Muscle layer of duodenum (tissue), 2 donors: ENCODE measurements around the gene ZNF101.

Source experiments
- H3K27ac ChIP-seq: one replicate; pipeline ENCODE4 v1.7.0; 2013; ENCODE audit warnings: mild to moderate bottlenecking, low read length
- H3K27me3 ChIP-seq: one replicate; pipeline ENCODE4 v1.7.0; 2013; ENCODE audit warnings: low read depth, mild to moderate bottlenecking, control low read depth, low read length
- H3K36me3 ChIP-seq, 2 donors: one replicate each; pipeline ENCODE4 v1.7.0; 2013; ENCODE audit warnings: low read length in 2 of 2, control low read depth in 1 of 2, mild to moderate bottlenecking in 1 of 2; ENCODE audit not compliant: insufficient read depth in 2 of 2, control insufficient read depth in 1 of 2
- H3K4me1 ChIP-seq, 2 donors: one replicate each; pipeline ENCODE4 v1.7.0; 2013; ENCODE audit warnings: low read length in 2 of 2, mild to moderate bottlenecking in 2 of 2, control low read depth in 1 of 2, moderate library complexity in 1 of 2; ENCODE audit not compliant: insufficient read depth in 2 of 2, control insufficient read depth in 1 of 2
- H3K4me3 ChIP-seq, 2 donors: one replicate each; pipeline ENCODE4 v1.7.0; 2013; ENCODE audit warnings: low read length in 2 of 2, low read depth in 1 of 2, mild to moderate bottlenecking in 1 of 2
- H3K9me3 ChIP-seq, 2 donors: one replicate each; pipeline ENCODE4 v1.7.0; 2013; ENCODE audit warnings: low read length in 2 of 2, control low read depth in 1 of 2, mild to moderate bottlenecking in 1 of 2; ENCODE audit not compliant: control insufficient read depth in 1 of 2
- donor health status: healthy.

Gene ZNF101

DNA sequence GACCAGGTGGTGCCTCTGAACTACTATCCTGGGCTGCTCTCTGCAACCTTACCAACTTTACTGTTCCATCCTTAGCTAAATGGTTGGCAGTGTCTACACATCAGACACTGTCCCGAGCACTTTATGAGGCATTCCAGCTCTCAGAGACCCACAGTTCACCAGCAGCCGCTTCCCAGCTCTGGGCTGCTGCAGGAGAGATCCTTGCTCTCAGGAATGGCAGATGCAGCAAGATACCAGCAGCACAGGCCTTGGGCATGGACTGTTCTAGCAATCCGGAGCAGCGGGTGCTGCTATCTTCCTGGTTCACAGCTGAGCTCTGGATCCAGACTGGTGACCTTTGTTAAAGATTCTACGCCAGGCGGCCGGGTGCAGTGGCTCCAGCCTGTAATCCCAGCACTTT lies 37.3 kb upstream of the ZNF101 start:
- H3K4me3 ChIP-seq, result no peak overlapping the region
- peaks cover 0 to 16% of the 10 kb centered on the region in 2 donors for H3K4me1 ChIP-seq
- peaks cover 20% of the 10 kb centered on the region in 2 donors for H3K36me3 ChIP-seq
- no peak overlapping the region for H3K27ac ChIP-seq
- no peaks in the 10 kb centered on the region for H3K27me3 ChIP-seq
- H3K9me3 ChIP-seq, result no peaks in the 10 kb centered on the region

DNA sequence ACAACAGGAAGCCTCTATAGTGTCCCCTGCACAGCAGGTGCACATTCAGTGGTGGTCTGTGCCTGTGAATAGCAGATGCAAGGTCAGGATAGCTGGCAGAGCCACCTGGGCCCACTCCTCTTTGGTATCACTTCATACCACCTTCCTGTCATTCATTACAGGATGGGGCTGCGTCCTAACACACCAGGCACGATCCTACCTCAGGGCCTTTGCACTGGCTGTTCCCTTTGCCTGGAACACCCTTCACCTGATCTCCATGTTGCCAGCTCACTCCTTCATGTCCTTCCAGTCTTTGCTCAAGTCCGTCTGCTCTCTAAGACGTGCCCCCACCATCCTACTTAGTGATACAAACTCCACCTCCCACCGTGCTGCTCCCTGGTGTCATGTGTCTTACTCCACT lies 36.0 kb upstream of the ZNF101 start:
- Histone ChIP-seq H3K36me3 (peaks cover 20 to 28% of the 10 kb centered on the region in 2 donors), H3K4me3 (no peak overlapping the region), H3K27ac (no peak overlapping the region), H3K9me3 (no peaks in the 10 kb centered on the region), H3K27me3 (no peaks in the 10 kb centered on the region), H3K4me1 (peaks cover 0 to 11% of the 10 kb centered on the region in 2 donors)

DNA sequence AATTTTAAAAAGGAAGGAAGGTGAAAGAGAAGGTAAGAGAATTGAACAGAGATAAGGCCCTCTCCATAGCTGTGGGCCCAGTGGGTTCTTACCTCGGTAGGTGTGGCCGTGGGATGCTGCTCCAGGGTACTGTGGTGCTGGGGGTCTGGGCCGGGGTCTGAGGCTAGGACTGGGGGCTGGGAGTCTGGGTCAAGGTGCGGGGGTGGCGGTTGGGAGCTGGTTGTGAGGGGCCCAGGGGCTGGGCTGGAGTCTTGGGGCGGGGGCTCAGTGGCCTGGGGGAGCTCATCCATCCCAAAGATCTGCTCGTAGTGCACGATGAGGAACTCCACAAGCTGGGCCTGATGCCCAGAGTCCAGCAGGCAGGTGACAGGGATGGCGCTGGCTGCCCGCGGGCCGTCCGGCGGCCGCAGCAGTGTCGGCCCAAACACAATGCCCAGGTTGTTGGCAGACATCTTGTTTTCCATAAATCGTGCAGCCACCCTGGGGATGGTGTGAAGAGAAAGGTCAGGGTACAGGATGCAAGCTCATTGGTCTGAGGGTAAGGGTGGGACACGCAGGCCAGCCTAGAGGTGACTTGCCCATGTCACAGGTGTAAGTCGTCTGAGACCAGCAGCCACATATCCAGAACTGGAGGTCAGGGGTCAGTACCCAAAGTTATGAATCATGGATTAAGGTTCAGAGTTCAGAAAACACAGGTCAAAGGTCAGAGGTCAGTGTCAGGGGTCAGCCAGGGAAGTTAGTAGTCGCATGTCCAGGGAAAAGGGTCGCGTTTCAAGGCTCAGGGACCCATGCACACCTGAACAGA lies 34.7 kb upstream of the ZNF101 start:
- H3K36me3 ChIP-seq, result peaks cover 20 to 28% of the 10 kb centered on the region in 2 donors
- no peak overlapping the region for H3K27ac ChIP-seq
- no peaks in the 10 kb centered on the region for H3K9me3 ChIP-seq
- no peak overlapping the region for H3K4me3 ChIP-seq
- no peaks in the 10 kb centered on the region for H3K27me3 ChIP-seq
- H3K4me1 ChIP-seq, result no peaks in the 10 kb centered on the region

DNA sequence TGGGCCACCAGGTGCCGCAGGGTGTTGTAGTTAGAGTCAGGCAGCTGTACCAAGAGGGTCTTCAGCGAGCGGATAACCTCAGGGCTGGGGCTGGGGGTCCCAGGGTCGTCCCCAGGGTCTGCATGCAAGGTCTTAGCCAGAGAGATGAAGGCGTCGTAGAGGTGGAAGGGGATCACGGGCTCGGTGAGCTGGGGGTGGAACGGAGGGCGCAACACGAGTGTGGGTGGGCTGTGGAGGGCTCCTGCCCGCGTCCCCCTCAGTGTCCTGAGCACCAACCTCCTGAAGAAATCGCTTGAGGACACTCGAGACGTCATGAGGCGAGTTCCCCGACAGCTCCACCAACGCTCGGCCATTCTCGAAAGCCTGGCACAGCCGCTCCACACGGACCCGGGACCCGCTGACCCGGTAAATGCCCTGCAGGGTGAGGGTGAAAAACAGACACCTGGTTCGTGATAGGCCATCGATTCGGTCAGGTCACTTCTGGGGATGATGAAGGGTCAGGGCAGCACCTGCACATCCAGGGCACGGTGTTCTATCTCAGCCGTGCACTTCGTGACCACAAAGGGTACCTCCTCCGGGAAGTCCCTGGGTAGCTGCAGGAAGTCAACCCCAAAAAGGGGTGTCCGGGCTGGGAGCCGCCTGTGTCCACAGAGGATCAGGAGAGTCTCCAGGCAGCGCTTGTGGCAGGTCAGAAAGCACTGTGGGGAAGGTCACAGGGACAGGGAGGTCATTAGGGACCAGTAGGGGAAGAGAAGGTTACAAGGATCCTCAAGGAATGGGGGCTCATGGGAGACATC lies 33.9 kb upstream of the ZNF101 start:
- peaks cover 20 to 28% of the 10 kb centered on the region in 2 donors for H3K36me3 ChIP-seq
- H3K9me3 ChIP-seq, result no peaks in the 10 kb centered on the region
- H3K27ac ChIP-seq, result no peak overlapping the region
- H3K4me3 ChIP-seq, result no peak overlapping the region
- H3K27me3 ChIP-seq, result no peaks in the 10 kb centered on the region
- H3K4me1 ChIP-seq, result no peaks in the 10 kb centered on the region

DNA sequence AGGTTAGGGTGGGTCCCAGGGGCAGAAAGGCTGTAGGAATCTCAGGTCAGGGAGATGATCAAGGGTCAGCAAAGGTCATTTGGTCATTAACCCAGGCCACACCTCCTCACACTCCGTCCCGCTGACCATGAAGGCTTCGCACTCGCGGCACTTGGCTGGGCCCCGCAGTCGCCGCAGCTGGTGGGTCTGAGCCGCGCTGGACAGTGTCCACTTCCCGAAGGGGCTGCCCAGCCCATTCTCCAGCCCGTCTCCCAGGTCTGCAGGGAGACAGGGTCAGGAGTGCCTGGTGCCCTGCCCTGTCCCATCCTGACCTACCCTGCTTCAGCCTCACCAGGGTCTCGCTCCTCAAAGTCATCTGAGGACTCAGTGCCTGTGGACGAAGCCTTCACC lies 33.3 kb upstream of the ZNF101 start:
- Histone ChIP-seq H3K27me3 (no peaks in the 10 kb centered on the region), H3K36me3 (peaks cover 20 to 28% of the 10 kb centered on the region in 2 donors), H3K9me3 (no peaks in the 10 kb centered on the region), H3K4me3 (no peak overlapping the region), H3K4me1 (no peaks in the 10 kb centered on the region), H3K27ac (no peak overlapping the region)

DNA sequence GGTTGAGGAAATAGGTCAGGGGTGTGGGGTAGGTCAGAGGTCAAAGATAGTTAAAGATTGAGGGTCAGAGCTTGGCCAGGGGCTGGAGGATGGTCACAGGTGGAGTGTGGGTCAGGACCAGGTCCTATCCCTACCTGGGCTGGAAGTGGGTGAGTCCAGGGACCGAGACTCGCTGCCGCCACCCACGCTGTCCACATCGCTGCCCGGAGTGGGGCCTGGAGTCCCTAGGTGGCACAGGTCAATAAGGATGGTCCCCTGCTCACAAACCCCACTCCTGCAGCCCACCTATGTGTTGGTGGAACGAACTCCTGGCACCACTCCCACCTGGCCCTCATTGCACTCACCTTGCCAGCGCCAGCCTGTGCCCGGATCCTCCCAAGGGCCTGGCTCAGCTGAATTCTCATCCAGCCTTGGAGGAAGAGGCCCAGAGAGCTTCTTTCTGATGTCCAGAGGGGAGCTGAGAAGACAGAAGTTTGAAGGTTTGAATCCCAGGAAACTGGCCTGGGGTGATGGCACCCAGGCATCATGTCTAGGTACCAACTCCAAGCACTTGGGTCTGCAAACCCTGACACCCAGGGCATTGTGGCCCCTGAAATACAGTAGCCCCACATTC lies 32.0 kb upstream of the ZNF101 start:
- H3K4me1 ChIP-seq, result no peaks in the 10 kb centered on the region
- no peak overlapping the region for H3K27ac ChIP-seq
- H3K4me3 ChIP-seq, result no peak overlapping the region
- no peaks in the 10 kb centered on the region for H3K9me3 ChIP-seq
- no peaks in the 10 kb centered on the region for H3K27me3 ChIP-seq
- H3K36me3 ChIP-seq, result peaks cover 20 to 28% of the 10 kb centered on the region in 2 donors

DNA sequence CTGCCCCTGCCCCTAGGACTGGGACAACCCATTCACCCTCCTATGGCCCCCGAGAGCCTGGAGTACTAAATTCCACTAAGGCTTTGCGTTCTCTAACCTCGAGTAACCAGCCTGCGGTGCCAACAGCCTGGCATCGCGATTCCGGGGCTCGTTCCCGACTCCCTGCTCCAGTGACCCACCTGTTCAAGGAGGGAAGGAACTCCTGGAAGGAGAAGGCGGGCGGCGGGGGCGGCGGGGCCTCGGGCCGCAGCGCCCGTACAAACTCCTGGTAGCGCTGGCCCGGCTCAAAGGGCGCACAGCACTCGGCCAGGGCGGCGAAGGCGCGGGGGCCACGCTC lies 31.5 kb upstream of the ZNF101 start:
- Histone ChIP-seq H3K4me3 (no peak overlapping the region), H3K9me3 (no peaks in the 10 kb centered on the region), H3K36me3 (peaks cover 20 to 28% of the 10 kb centered on the region in 2 donors), H3K27ac (no peak overlapping the region), H3K4me1 (no peaks in the 10 kb centered on the region), H3K27me3 (no peaks in the 10 kb centered on the region)

DNA sequence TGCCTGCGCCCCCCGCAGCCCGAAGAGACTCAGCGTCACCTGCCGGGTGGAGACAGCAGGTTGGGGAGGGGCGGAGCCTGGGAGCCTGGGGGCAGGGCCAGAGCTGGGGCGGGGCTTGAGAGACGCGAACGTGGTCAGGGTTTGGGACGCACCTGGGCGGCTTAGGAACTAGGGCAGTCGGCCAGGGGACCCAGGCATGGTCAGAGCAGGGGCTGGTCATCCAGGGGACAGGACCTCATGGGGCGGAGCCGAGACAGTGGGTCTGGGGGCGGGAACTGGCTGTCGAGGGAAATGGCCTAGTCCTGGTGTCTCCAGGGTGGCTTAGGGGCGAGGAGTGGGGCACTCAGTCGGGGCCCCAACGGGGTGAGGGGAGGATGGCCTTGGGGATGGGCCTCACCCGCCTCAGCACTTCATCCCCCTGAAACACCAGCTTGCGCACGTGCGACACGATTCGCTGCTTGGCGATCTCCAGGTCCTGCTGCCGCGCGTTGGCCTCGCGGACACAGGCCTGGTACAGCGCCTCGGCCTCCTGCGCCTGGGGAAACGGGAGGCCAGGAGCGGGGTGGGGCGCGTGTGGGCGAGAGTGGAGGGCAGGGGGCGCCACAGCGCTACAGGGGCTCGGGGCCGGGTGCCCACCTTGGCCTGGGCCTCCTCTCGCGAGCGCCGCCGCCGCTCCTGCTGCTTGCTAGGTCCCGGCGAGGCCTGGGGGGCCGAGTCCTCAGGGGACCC lies 31.0 kb upstream of the ZNF101 start:
- Histone ChIP-seq H3K4me3 (no peak overlapping the region), H3K36me3 (peaks cover 20 to 28% of the 10 kb centered on the region in 2 donors), H3K4me1 (no peaks in the 10 kb centered on the region), H3K27me3 (no peaks in the 10 kb centered on the region), H3K27ac (no peak overlapping the region), H3K9me3 (no peaks in the 10 kb centered on the region)

DNA sequence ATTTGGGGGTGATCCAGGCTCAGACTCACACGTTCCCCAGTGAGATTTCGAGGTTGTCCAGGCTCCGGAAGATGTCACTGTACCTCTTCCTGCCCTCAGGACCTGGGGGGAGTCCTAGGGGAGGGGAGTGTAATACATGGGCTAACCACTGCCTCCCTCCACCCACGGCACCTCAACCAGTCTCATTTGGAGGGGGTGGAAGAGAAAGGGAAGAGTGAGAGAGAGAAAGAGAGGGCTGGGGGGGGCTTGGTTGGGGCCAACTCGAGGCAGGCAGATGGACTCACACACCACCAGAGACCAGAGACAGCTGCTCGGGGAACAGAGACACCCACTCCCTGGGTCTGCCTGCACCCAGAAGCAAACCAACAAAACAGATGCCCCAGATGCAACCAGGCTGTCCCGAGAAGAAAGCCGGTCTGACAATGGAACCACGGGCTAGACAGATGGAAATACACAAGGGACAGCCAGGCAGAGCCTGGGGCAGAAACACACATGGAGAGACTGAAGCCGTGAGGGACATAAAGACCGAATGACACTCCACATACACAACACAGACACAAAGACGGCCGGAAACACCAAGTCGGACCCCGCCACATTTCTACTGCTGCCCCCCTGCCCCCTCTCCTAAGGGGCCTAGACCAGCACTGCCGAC lies 26.0 kb upstream of the ZNF101 start:
- H3K36me3 ChIP-seq, result peaks cover 10 to 27% of the 10 kb centered on the region in 2 donors
- H3K27ac ChIP-seq, result peak overlapping the region; percentile 63

DNA sequence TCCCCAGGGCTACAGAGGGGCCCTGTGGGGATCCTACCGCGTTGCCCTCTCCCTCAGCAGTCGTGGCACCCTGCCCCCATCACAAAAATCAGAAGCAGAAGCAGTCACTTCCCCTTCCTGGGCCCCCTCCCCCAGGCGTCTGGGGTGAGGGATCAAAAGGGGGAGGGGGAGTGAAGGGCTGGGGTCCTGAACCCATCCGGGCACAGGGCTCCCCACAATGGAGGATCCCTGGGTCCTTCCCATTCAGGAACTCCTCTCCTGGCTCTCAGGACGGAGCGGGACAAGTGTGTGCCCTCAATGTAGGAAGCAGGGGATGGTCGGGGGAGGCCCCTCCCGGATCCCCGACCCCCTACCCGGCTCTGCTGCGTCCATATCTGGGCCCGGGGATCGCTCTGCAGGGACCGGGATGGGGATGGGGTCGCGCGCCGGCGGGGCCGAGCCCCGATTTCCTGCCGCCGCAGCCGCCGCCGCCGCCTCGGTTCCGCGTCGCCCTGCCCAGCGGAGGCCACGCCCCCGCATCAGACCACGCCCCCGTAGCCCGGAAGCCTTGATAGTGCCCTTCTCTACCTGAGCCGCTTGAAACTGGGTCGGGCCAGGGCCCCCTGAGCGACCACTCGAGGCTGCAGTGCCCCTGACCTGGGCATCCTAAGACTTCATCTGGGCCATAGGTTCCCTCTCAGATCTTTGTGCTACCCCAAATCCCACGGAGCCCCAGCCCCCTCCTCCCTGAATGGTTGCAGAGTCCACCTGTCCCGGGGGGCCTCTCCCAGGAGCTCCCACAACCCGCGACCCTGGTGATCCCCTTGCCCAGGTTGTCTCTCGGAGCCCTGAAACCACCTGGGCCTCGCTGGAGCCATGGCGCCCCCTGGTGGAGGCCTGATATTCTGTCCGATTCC lies 25.2 kb upstream of the ZNF101 start, which contains the start of gene GMIP:
TSS of gene GMIP (minus strand) at position 500 of the 896 bp plus-strand sequence. CDS start at position 372, 128 bp downstream.
- Histone ChIP-seq H3K36me3 (peaks cover 13 to 34% of the 10 kb centered on the region in 2 donors), H3K27me3 (no peaks in the 10 kb centered on the region), H3K4me1 (peaks cover 0 to 7% of the 10 kb centered on the region in 2 donors), H3K9me3 (no peaks in the 10 kb centered on the region), H3K4me3 (peak within 1 kb of the TSS; percentile 77 to 84), H3K27ac (peak within 1 kb of the TSS; percentile 63)

More for the DNA sequence above, 26.0 kb upstream of the ZNF101 start:
- Histone ChIP-seq H3K27me3 (no peaks in the 10 kb centered on the region), H3K4me1 (peaks cover 0 to 7% of the 10 kb centered on the region in 2 donors), H3K9me3 (no peaks in the 10 kb centered on the region), H3K4me3 (peak overlapping the region; percentile 77 to 84)
